Heart right ventricle (tissue), 16 donors: ENCODE data around the gene PLXND1. TPM values are rescaled to one million over a fixed set of nuclear protein-coding genes. Genes with fewer than 3 reads are reported as not detected.

ENCODE experiments used
- ATAC-seq, 8 donors: fragments of 200-7000 bp; cut with Tn5 transposase; one replicate each; pipeline ENCODE4 v1.9.1; 2020; ENCODE audit warnings: mild to moderate bottlenecking in 8 of 8, moderate library complexity in 8 of 8, moderate number of reproducible peaks in 1 of 8
- DNase-seq, 2 donors: peaks; one replicate each; pipeline ENCODE4 v3.0.0-alpha.2; 2020
- H3K27ac ChIP-seq, 10 donors: fragments of 200-600 bp; sonication (generic) in 2 of 10; one replicate each; pipeline versions ENCODE4 v1.5.0 to v1.8.0; 2020 to 2022; ENCODE audit warnings: mild to moderate bottlenecking in 3 of 10
- H3K27me3 ChIP-seq, 7 donors: fragments of 200-600 bp; one replicate each; pipeline ENCODE4 v1.8.0; 2021 to 2022; ENCODE audit warnings: mild to moderate bottlenecking in 2 of 7
- H3K36me3 ChIP-seq, 9 donors: fragments of 200-600 bp; sonication (generic) in 1 of 9; one replicate each; pipeline versions ENCODE4 v1.5.0 to v1.8.0; 2020 to 2022; ENCODE audit warnings: mild to moderate bottlenecking in 2 of 9
- H3K4me1 ChIP-seq, 9 donors: fragments of 200-600 bp; sonication (generic) in 1 of 9; one replicate each; pipeline versions ENCODE4 v1.5.0 to v1.8.0; 2020 to 2022; ENCODE audit warnings: mild to moderate bottlenecking in 4 of 9
- H3K4me3 ChIP-seq, 10 donors: fragments of 200-600 bp; sonication (generic) in 2 of 10; one replicate each; pipeline versions ENCODE4 v1.5.0 to v1.8.0; 2020 to 2022; ENCODE audit warnings: mild to moderate bottlenecking in 7 of 10, moderate library complexity in 2 of 10
- H3K9me3 ChIP-seq, 11 donors: fragments of 200-600 bp in 10 of 11; sonication (generic) in 2 of 11; one replicate each; pipeline versions ENCODE4 v1.5.0 to v1.8.0; 2013 to 2022; ENCODE audit warnings: mild to moderate bottlenecking in 2 of 11, control low read depth in 1 of 11, moderate library complexity in 1 of 11
- CTCF ChIP-seq, 9 donors: fragments of 200-600 bp; sonication (generic) in 2 of 9; IDR thresholded peaks; one replicate each; pipeline versions ENCODE4 v1.5.0 to v1.8.0; 2021 to 2022; ENCODE audit warnings: antibody characterized with exemption in 9 of 9, mild to moderate bottlenecking in 5 of 9, moderate library complexity in 1 of 9
- WGBS, 2 donors: extraction: QIAGEN DNeasy Blood & Tissue Kit; methylation state at CpG; one replicate each; pipeline ENCODE4 v1.1.7; 2013; ENCODE audit warnings: inconsistent platforms in 1 of 2; 5-methylcytosine and 5-hydroxymethylcytosine counted together
- intact Hi-C, 10 donors: fragments of 100-400 bp; cut with DNase I; formaldehyde crosslinking; loops; one replicate each; pipeline versions ENCODE4 v1.11.1 to v1.14.2; 2022
- polyA plus RNA-seq, 2 donors: library from polyadenylated mRNA; stranded (reverse); fragments of 200-250 nt; gene quantifications; one replicate each; pipeline ENCODE4 v1.2.3, GENCODE V29; 2013
- total RNA-seq, 10 donors: library from RNA; stranded (reverse); fragmentation: NEBNext Ultra II Directional in 3 of 10; extraction: Animal tissue kit (Norgen Biotek cat#: 25700) in 3 of 10; gene quantifications; one replicate each; pipeline versions ENCODE4 v1.2.1 to v1.2.4, GENCODE V29; 2021 to 2023
- donor health status: Arrhythmogenic right ventricular cardiomyopathy.
- donor health status: ischemic (EF 13 %, LVEDD 7.1; RV severe dilation, severe dysfunction).
- donor health status: healthy with polysubstance abuse.
- donor health status: DM: no; HTN: yes; CAD: no.
- donor health status: DM: no; HTN: no; CAD: no.
- donor health status: ischemic (EF 25% LVEDD 6.9; RV normal size, moderate dysfunction).
- donor health status: ischemic (EF 25% LVEDD 5.7; RV mildly dilated, moderate dysfunction).
- donor health status: healthy.
- donor health status: DM: yes; HTN: yes; CAD: no.
- donor health status: Ischemic cardiomyopathy.
- donor health status: ischemic (EF 35%, LVEDD 5.7; RV mildly dilated, moderate dysfunction).
- donor health status: nonischemic (EF 11% LVEDD 7.7; RV severe dilation, severe dysfunction).
- donor health status: DM: yes; HTN: yes; CAD: no.
- donor health status: PGD.
- donor health status: ischemic (EF 29% LVEDD 5.4; RV normal size, mild dysfunction).
- donor health status: nonischemic (EF 23%, LVEDD 6.1; RV moderate dilation, normal function).

The PLXND1 gene
- total and polyA plus RNA-seq, 12 donors = 40.9 to 169 (median 65.8) TPM

- peak; percentile 11 to 13 for DNase-seq
- no peak for TF ChIP-seq CTCF (IDR thresholded peaks at IDR 0.05)
- WGBS, 2 donors = 86 to 87% methylated on average over 12 of the region's 12 CpGs
- no peaks in the 10 kb centered on the region for H3K36me3 ChIP-seq
- H3K27ac ChIP-seq = peak overlapping the region; percentile 27 to 100 (median 84)
- no peaks in the 10 kb centered on the region for H3K9me3 ChIP-seq
- no peak for ATAC-seq
- H3K4me3 ChIP-seq = no peak overlapping the region
- no peaks in the 10 kb centered on the region for H3K27me3 ChIP-seq
- intact Hi-C loops = no loop called here
- H3K4me1 ChIP-seq = peaks cover 23 to 100% (median 90%) of the 10 kb centered on the region in 9 donors
Measured at GRCh38 chr3:129617381-129618185, 11.1 kb upstream of the PLXND1 start.

- DNase-seq (peak; percentile 22 to 60), ATAC-seq (peak; percentile 25 to 59 (median 31))
- Histone ChIP-seq H3K4me3 (no peak overlapping the region), H3K9me3 (no peaks in the 10 kb centered on the region), H3K4me1 (peaks cover 29 to 100% (median 90%) of the 10 kb centered on the region in 9 donors), H3K27ac (peak overlapping the region; percentile 43 to 100 (median 84)), H3K36me3 (no peaks in the 10 kb centered on the region), H3K27me3 (no peaks in the 10 kb centered on the region)
- 39 to 64% methylated on average over 5 of the region's 5 CpGs for WGBS, 2 donors
- no peak for TF ChIP-seq CTCF (IDR thresholded peaks at IDR 0.05)
- intact Hi-C loops = no loop called here
Measured at GRCh38 chr3:129616713-129617112, 10.2 kb upstream of the PLXND1 start.

- Histone ChIP-seq H3K4me1 (peaks cover 33 to 100% (median 90%) of the 10 kb centered on the region in 9 donors), H3K4me3 (no peak overlapping the region), H3K27me3 (no peaks in the 10 kb centered on the region), H3K27ac (peak overlapping the region; percentile 43 to 100 (median 84)), H3K36me3 (no peaks in the 10 kb centered on the region), H3K9me3 (no peaks in the 10 kb centered on the region)
- 62 to 66% methylated on average over 8 of the region's 8 CpGs for WGBS, 2 donors
- no peak for TF ChIP-seq CTCF (IDR thresholded peaks at IDR 0.05)
- intact Hi-C loops = no loop called here
- ATAC-seq (no peak), DNase-seq (peak in 1 of 2 donors; percentile 27)
Measured at GRCh38 chr3:129616291-129616690, 9.8 kb upstream of the PLXND1 start.

GRCh38 chr3:129615751-129616281, 9.3 kb upstream of the PLXND1 start:
- no peaks in the 10 kb centered on the region for H3K36me3 ChIP-seq
- peak overlapping the region in 9 of 10 donors; percentile 39 to 100 (median 84) for H3K27ac ChIP-seq
- intact Hi-C loops = no loop called here
- TF ChIP-seq CTCF (IDR thresholded peaks at IDR 0.05) = no peak
- peaks cover 34 to 100% (median 89%) of the 10 kb centered on the region in 9 donors for H3K4me1 ChIP-seq
- peak in 5 of 8 donors; percentile 4 to 30 (median 12) for ATAC-seq
- no peaks in the 10 kb centered on the region for H3K9me3 ChIP-seq
- WGBS, 2 donors = 73 to 78% methylated on average over 8 of the region's 8 CpGs
- H3K27me3 ChIP-seq = no peaks in the 10 kb centered on the region
- no peak overlapping the region for H3K4me3 ChIP-seq
- DNase-seq = peak; percentile 22 to 29
